ENCODE results near the gene ABCG4.

ABCG4 gene

DNA sequence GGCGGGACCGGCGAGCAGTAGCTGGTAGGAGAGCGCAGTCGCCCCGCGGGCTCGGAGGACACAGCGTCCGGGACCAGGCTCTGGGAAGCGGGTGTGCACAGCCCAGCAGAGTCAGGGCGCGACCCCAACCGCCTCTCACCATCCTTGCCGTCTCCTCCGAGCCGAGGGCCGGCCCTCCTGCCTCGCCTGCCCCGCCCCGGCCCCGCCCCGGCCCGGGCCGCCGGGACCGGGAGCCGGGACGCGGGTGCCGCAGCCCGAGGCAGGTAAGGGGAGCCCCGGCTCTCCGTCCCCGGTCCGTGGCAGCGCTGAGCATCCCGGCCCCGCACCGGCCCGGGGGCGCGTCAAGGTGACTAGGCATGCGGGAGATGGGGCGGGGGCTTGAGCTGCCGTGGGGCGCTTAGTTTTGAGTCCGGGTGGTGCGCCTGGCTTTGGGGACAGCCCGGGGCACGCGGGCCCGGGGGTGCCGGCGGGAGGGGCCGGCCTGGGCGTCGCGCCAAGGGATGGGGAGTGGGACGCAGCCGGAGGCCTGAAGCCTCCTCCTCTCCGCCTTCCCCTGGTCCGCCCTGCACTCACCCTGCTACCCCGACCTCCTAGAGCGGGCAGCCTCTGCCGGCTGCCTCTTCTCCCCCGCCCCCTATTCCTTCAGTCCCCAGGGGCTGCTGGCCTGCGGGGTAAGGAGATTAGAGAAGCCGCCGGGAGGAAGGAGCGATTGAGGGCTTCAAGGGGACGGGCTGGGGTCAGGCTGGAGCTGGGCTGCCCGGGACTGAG lies at the start of gene ABCG4:
Gene ABCG4, plus strand, starts transcription at position 35 of the 768 bp plus-strand sequence. CDS start 914 bp downstream, outside the sequence.
- no peaks in the 10 kb centered on the region for H3K9me3 ChIP-seq (ENCODE audit: control insufficient read depth, low read length)
- H3K4me2 ChIP-seq (ENCODE audit: low read length), result peak within 1 kb of the TSS; percentile 76
- peak within 1 kb of the TSS; percentile 87 for H2AFZ ChIP-seq
- peak within 1 kb of the TSS; percentile 47 for H3K4me3 ChIP-seq (ENCODE audit: low read depth, low read length)
- TF ChIP-seq, protein P1, sequence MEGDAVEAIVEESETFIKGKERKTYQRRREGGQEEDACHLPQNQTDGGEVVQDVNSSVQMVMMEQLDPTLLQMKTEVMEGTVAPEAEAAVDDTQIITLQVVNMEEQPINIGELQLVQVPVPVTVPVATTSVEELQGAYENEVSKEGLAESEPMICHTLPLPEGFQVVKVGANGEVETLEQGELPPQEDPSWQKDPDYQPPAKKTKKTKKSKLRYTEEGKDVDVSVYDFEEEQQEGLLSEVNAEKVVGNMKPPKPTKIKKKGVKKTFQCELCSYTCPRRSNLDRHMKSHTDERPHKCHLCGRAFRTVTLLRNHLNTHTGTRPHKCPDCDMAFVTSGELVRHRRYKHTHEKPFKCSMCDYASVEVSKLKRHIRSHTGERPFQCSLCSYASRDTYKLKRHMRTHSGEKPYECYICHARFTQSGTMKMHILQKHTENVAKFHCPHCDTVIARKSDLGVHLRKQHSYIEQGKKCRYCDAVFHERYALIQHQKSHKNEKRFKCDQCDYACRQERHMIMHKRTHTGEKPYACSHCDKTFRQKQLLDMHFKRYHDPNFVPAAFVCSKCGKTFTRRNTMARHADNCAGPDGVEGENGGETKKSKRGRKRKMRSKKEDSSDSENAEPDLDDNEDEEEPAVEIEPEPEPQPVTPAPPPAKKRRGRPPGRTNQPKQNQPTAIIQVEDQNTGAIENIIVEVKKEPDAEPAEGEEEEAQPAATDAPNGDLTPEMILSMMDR (IDR thresholded peaks at IDR 0.05), result no peak
- H3K4me1 ChIP-seq, result no peaks in the 10 kb centered on the region
- H3K36me3 ChIP-seq (ENCODE audit: control insufficient read depth, insufficient read depth, low read length), result no peaks in the 10 kb centered on the region
- no peak within 1 kb of the TSS for H3K27ac ChIP-seq
- no peaks in the 10 kb centered on the region for H3K27me3 ChIP-seq (ENCODE audit: control insufficient read depth, insufficient read depth, low read length)
- H3K9ac ChIP-seq, result no peak within 1 kb of the TSS
- no peaks in the 10 kb centered on the region for H3K79me2 ChIP-seq

DNA sequence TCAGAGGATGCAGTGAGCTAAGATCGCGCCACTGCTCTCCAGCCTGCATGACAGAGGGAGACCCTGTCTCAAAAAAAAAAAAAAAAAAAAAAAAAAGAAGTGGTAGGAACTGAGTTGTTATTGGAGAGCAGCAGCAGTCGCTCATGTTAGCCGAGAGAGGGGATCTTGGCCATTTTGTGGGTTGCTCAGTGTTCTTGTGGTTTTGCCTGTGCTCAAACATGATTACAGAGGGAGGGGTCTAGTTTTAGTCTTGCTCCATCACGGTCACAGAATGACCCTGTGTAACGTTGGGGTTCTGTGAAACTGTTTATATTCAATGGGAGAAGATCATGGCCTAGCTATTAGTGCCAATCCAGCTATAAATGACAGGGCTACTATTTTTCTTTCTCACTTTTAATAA lies 49.1 kb upstream of the ABCG4 start:
- Histone ChIP-seq H3K27ac (no peak overlapping the region), H2AFZ (no peak overlapping the region), H3K4me2 (ENCODE audit: low read length) (no peak overlapping the region), H3K4me3 (ENCODE audit: low read depth, low read length) (no peak overlapping the region), H3K27me3 (ENCODE audit: control insufficient read depth, insufficient read depth, low read length) (no peaks in the 10 kb centered on the region), H3K79me2 (no peaks in the 10 kb centered on the region), H3K36me3 (ENCODE audit: control insufficient read depth, insufficient read depth, low read length) (no peaks in the 10 kb centered on the region), H3K9ac (no peak overlapping the region), H3K9me3 (ENCODE audit: control insufficient read depth, low read length) (no peaks in the 10 kb centered on the region), H3K4me1 (peaks cover 4% of the 10 kb centered on the region)
- TF ChIP-seq, protein P1 (IDR thresholded peaks at IDR 0.05), result no peak

GRCh38 chr11:119100246-119100970 lies 48.4 kb upstream of the ABCG4 start:
- TF ChIP-seq, protein P1 (IDR thresholded peaks at IDR 0.05), result no peak
- peak overlapping the region; percentile 70 for H3K4me3 ChIP-seq (ENCODE audit: low read depth, low read length)
- peak overlapping the region; percentile 91 for H3K4me2 ChIP-seq (ENCODE audit: low read length)
- no peak overlapping the region for H2AFZ ChIP-seq
- no peak overlapping the region for H3K9ac ChIP-seq
- no peaks in the 10 kb centered on the region for H3K79me2 ChIP-seq
- no peaks in the 10 kb centered on the region for H3K9me3 ChIP-seq (ENCODE audit: control insufficient read depth, low read length)
- no peaks in the 10 kb centered on the region for H3K27me3 ChIP-seq (ENCODE audit: control insufficient read depth, insufficient read depth, low read length)
- no peak overlapping the region for H3K27ac ChIP-seq
- peaks cover 4% of the 10 kb centered on the region for H3K4me1 ChIP-seq
- no peaks in the 10 kb centered on the region for H3K36me3 ChIP-seq (ENCODE audit: control insufficient read depth, insufficient read depth, low read length)

- Histone ChIP-seq H3K36me3 (ENCODE audit: control insufficient read depth, insufficient read depth, low read length) (no peaks in the 10 kb centered on the region), H3K9ac (no peak overlapping the region), H3K4me2 (ENCODE audit: low read length) (peak overlapping the region; percentile 91), H3K27ac (peak overlapping the region; percentile 95), H3K27me3 (ENCODE audit: control insufficient read depth, insufficient read depth, low read length) (no peaks in the 10 kb centered on the region), H2AFZ (peak overlapping the region; percentile 95), H3K4me3 (ENCODE audit: low read depth, low read length) (peak overlapping the region; percentile 70), H3K9me3 (ENCODE audit: control insufficient read depth, low read length) (no peaks in the 10 kb centered on the region), H3K4me1 (peaks cover 4% of the 10 kb centered on the region), H3K79me2 (no peaks in the 10 kb centered on the region)
- TF ChIP-seq, protein P1 (IDR thresholded peaks at IDR 0.05), result no peak
Measured at GRCh38 chr11:119100994-119101758, 47.7 kb upstream of the ABCG4 start.

All from parathyroid adenoma (tissue), 2 donors.